Measurements from ENCODE around the gene ANKRD44.
"Not testable (repeated sequence)": the region's sequence is repeated elsewhere in the genome, so short reads cannot be mapped to it uniquely, and the experiment has no call there.

The ANKRD44 gene

GRCh38 chr2:197315371-197315770, 4.8 kb upstream of the ANKRD44 start:
- no peak for DNase-seq

- DNase-seq: no peak
These were observed 1.6 kb upstream of the ANKRD44 start for GRCh38 chr2:197312186-197312585.

- DNase-seq: no peak
These were observed 947 bp upstream of the ANKRD44 start for GRCh38 chr2:197311421-197312033.

GRCh38 chr2:197310987-197311420, 424 bp upstream of the ANKRD44 start:
- no peak for DNase-seq

- peak; percentile 68 for DNase-seq
These were observed 819 bp downstream of the ANKRD44 start for GRCh38 chr2:197309691-197310231.

GRCh38 chr2:197308996-197309690, 1.4 kb downstream of the ANKRD44 start:
- no peak for DNase-seq

GRCh38 chr2:197308585-197308984, 2.0 kb downstream of the ANKRD44 start:
- DNase-seq: no peak

GRCh38 chr2:197307933-197308521, 2.6 kb downstream of the ANKRD44 start:
- DNase-seq: no peak

- DNase-seq: no peak
These were observed 3.2 kb downstream of the ANKRD44 start for GRCh38 chr2:197307236-197307932.

- no peak for DNase-seq
These were observed 3.9 kb downstream of the ANKRD44 start for GRCh38 chr2:197306696-197307040.

GRCh38 chr2:197306024-197306695, 4.4 kb downstream of the ANKRD44 start:
- DNase-seq: no peak

- no peak for DNase-seq
These were observed 6.0 kb downstream of the ANKRD44 start for GRCh38 chr2:197304556-197305011.

GRCh38 chr2:197300139-197300538, 10.4 kb downstream of the ANKRD44 start:
- no peak for DNase-seq

GRCh38 chr2:197298609-197299008, 12.0 kb downstream of the ANKRD44 start:
- DNase-seq: no peak

- DNase-seq: no peak
These were observed 12.7 kb downstream of the ANKRD44 start for GRCh38 chr2:197297772-197298318.

- no peak for DNase-seq
These were observed 13.3 kb downstream of the ANKRD44 start for GRCh38 chr2:197297266-197297665.

- no peak for DNase-seq
These were observed 13.7 kb downstream of the ANKRD44 start for GRCh38 chr2:197296835-197297234.

- no peak for DNase-seq
These were observed 16.3 kb downstream of the ANKRD44 start for GRCh38 chr2:197294260-197294659.

- no peak for DNase-seq
These were observed 17.1 kb downstream of the ANKRD44 start for GRCh38 chr2:197293252-197294007.

GRCh38 chr2:197292619-197293018, 18.0 kb downstream of the ANKRD44 start:
- DNase-seq: no peak

GRCh38 chr2:197287596-197287932, 23.0 kb downstream of the ANKRD44 start:
- DNase-seq: not testable (repeated sequence)

Data from right forelimb (tissue), 1 donor.